Measurements from ENCODE around the gene MBNL3.
"Not testable (repeated sequence)": the region's sequence is repeated elsewhere in the genome, so short reads cannot be mapped to it uniquely, and the experiment has no call there.

Gene MBNL3

GRCh38 chrX:132474544-132475248, 14.1 kb downstream of the MBNL3 start:
- DNase-seq, result no peak

GRCh38 chrX:132472397-132472796, 16.4 kb downstream of the MBNL3 start:
- DNase-seq, result no peak

- DNase-seq, result no peak
Observed at GRCh38 chrX:132470831-132471230, 18.0 kb downstream of the MBNL3 start.

- DNase-seq, result no peak
Observed at GRCh38 chrX:132470179-132470578, 18.7 kb downstream of the MBNL3 start.

- no peak for DNase-seq
Observed at GRCh38 chrX:132468454-132468853, 20.4 kb downstream of the MBNL3 start.

- DNase-seq, result no peak
Observed at GRCh38 chrX:132467989-132468388, 20.8 kb downstream of the MBNL3 start.

GRCh38 chrX:132467026-132467425, 21.8 kb downstream of the MBNL3 start:
- DNase-seq, result no peak

- no peak for DNase-seq
Observed at GRCh38 chrX:132463411-132463810, 25.4 kb downstream of the MBNL3 start.

- no peak for DNase-seq
Observed at GRCh38 chrX:132461886-132462285, 27.0 kb downstream of the MBNL3 start.

- no peak for DNase-seq
Observed at GRCh38 chrX:132452911-132453550, 35.8 kb downstream of the MBNL3 start.

- DNase-seq, result not testable (repeated sequence)
Observed at GRCh38 chrX:132445909-132446308, 42.9 kb downstream of the MBNL3 start.

GRCh38 chrX:132444936-132445335, 43.9 kb downstream of the MBNL3 start:
- DNase-seq, result no peak

GRCh38 chrX:132443196-132444135, 45.4 kb downstream of the MBNL3 start:
- no peak for DNase-seq

GRCh38 chrX:132442691-132443090, 46.1 kb downstream of the MBNL3 start:
- no peak for DNase-seq

- no peak for DNase-seq
Observed at GRCh38 chrX:132435222-132435621, 53.6 kb downstream of the MBNL3 start.

- DNase-seq, result no peak
Observed at GRCh38 chrX:132433551-132433950, 55.3 kb downstream of the MBNL3 start.

- no peak for DNase-seq
Observed at GRCh38 chrX:132433001-132433400, 55.8 kb downstream of the MBNL3 start.

GRCh38 chrX:132428896-132429295, 59.9 kb downstream of the MBNL3 start:
- no peak for DNase-seq

- no peak for DNase-seq
Observed at GRCh38 chrX:132426695-132427281, 62.0 kb downstream of the MBNL3 start.

GRCh38 chrX:132425744-132426318, 63.0 kb downstream of the MBNL3 start:
- no peak for DNase-seq

GRCh38 chrX:132423323-132423722, 65.5 kb downstream of the MBNL3 start:
- no peak for DNase-seq

GRCh38 chrX:132415012-132415411, 73.8 kb downstream of the MBNL3 start:
- DNase-seq, result no peak

GRCh38 chrX:132414404-132414803, 74.4 kb downstream of the MBNL3 start:
- no peak for DNase-seq

Measured in right forelimb (tissue), 1 donor.